GM21576 (cell line): ENCODE data around the gene SLAMF6.
"Not testable (repeated sequence)": the region's sequence is repeated elsewhere in the genome, so short reads cannot be mapped to it uniquely, and the experiment has no call there.

ENCODE experiments used
- ATAC-seq: cut with Tn5 transposase; IDR thresholded peaks from one replicate; pipeline ENCODE4 v1.9.1; 2021; ENCODE audit warnings: mild to moderate bottlenecking, moderate library complexity; ENCODE audit not compliant: unreplicated experiment

Gene SLAMF6

DNA sequence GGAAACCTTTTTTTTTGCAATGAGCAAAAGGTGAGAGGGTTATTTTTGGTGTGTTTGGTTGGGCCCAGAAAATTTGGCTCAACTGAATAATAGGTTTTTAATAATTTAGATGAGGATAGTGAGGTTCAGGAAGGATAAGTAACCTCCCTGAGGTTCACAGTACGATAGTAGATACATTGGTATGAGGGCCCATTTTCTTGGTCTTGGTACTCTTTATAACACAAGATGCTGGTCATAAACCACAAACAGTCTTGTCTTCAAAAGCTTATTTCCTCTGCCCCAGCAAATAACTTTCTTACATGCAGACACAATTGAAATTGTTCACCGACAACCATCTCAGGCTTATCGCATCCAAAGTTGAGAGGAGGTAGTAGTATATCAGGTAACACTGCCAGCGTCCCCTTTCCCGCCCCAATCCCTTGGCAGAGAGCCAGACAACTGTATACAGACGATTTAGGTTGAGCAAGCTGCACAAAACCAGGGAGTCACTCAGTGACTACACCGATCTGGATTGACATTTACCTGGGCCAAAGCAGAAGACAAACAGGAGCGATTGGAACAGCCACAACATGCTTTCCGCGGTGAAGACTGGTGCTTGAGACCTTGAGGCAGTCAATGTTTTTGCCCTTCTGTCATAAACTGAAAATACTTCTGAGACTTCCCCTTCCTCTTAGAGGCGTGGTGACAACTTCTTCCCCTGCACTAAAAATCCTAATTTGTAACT lies at the start of gene SLAMF6:
Gene SLAMF6, minus strand, starts transcription at position 634 of the 724 bp plus-strand sequence. Its CDS starts 63 bp downstream, at position 571.
- peak; percentile 45 for ATAC-seq

DNA sequence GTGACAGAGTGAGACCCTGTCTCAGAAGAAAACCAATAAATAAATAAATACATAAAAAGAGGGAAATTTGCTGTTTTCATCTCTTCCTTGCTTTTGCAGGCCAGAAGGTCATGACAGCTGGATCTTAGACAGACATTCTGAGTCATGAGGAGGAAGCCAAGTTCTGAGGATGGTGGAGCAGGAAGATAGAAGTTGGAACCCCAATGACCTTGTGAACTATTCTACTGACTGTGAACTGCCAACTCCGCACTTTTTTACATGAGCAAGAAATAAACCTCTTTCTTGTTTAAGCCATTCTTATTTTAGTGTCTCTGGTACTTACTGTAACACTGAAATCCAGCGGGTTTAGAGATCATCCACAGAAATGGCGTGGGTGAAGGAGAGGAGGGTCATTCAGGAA lies 47.8 kb upstream of the SLAMF6 start:
- no peak for ATAC-seq

DNA sequence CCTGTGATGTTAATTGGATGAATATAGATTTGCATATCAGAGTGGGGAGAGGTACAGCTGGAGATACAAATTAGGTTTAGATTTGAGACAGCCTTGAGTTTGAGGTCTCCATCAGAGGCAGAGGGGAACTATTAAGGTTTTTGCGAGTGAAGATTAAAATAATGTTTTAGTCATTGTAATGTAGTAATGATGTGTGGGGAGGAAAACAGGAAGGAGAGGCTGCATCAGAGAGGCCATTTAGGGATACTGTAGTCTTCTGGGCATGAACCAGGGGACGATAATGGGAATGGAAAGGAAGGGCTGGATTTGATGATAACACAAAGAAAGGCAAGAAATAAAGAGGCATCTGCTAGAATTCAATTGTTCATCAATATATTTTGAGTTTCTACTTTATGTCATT lies 46.8 kb upstream of the SLAMF6 start:
- no peak for ATAC-seq

DNA sequence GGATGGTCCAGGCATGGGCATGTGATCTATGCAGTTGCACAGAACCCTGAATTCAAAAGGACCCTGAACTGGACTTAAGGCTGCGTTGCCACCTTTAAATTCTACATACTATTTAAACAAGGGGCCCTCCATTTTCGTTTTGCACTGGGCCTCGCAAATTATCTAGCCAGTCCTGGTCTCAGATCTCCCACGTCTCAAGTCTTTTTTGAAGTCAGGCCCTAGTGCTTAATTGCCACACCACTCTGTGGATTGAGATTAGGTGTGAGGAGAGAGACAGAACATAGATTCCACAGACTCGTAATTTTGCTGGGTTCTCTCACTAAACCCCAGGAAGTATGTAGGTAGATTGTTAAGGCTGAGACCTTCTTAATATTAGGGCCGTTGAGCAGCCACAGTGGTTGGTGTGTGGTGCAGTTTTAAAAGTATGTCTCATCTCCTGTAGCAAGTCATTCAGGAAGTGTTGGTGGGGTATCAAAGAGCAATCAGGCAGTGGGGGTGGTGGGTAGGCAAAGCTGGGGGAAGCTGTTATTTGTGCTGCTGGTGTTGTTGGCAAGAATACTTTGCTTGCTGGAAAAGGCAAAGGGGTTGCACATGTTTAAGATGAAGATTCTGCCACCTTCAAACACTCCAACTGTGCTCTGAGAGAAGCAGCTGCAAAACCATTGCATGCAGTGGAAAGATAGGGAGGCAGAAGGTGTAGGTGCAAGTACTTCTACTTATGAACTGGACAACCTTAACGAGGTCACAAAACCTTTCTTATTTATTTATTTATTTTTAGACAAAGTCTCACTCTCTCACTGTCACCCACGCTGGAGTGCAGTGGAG lies 45.0 kb upstream of the SLAMF6 start:
- ATAC-seq: no peak

DNA sequence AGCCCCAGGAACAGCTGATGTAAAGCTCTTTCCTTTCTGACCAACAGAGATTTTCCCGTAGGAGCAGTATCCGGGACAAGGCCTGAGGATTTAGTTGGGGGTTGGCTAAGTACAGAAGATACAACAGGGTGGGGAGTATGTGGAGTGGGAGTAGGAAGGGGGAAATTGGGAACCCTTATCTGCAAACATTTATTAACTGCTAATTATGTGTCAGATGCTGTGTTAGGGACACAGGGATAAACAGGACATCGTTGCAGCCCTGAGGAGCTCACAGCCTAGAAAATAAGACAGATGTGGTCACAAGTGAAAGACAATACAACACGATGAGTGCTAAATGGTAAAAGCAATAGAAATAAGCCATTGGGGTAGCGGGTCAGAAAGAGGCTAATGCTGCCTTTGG lies 44.3 kb upstream of the SLAMF6 start:
- ATAC-seq: no peak

DNA sequence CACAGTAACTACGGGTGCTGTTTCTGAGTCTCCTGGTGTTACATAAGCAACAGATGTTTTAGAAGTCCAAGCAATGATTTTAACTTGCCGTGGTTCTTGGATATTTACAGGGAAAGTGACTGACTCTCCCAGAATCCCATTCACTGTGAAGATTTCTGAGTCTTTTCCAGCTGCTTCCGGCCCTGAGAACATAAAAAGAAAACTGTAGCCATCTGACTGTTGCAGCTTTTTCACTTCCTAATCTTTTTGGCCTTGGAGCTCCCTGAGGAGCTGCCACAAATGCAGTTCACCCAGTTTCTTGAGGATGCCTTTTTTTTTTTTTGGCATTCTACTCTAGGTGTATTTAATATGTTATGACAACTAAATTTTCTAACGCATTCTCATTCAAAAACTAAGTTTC lies 42.5 kb upstream of the SLAMF6 start:
- ATAC-seq: no peak

DNA sequence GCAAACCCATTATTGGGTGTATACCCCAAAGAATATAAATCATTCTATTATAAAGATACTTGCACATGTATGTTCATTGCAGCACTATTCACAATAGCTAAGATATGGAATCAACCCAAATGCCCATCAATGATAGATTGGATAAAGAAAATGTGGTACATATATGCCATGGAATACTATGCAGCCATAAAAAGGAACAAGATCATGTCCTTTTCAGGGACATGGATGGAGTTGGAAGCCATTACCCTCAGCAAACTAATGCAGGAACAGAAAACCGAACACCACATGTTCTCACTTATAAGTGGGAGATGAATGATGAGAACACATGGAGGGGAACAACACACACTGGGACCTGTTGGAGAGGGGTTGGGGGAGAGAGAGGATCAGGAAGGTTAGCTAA lies 40.2 kb upstream of the SLAMF6 start:
- ATAC-seq: not testable (repeated sequence)

DNA sequence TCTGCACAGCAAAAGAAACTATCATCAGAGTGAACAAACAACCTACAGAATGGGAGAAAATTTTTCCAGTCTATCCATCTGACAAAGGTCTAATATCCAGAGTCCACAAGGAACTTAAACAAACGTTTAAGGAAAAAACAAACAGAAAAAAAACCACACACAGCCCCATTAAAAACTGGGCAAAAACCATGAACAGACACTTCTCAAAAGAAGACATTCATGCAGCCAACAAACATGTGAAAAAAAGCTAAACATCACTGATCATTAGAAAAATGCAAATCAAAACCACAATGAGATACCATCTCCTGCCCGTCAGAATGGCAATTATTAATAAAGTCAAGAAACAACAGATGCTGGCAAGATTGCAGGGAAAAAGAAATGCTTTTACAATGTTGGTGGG lies 39.7 kb upstream of the SLAMF6 start:
- not testable (repeated sequence) for ATAC-seq

DNA sequence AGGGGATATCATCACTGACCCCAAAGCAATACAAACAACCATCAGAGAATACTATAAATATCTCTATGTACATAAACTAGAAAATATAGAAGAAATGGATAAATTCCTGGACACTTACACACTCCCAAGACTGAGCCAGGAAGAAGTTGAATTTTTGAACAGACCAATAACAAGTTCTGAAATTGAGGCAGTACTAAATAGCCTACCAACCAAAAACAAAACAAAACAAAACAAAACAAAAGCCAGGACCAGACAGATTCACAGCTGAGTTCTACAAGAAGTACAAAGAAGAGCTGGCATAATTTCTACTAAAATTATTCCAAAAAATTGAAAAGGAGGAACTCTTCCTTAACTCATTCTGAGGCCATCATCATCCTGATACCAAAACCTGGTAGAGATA lies 37.8 kb upstream of the SLAMF6 start:
- ATAC-seq: no peak

DNA sequence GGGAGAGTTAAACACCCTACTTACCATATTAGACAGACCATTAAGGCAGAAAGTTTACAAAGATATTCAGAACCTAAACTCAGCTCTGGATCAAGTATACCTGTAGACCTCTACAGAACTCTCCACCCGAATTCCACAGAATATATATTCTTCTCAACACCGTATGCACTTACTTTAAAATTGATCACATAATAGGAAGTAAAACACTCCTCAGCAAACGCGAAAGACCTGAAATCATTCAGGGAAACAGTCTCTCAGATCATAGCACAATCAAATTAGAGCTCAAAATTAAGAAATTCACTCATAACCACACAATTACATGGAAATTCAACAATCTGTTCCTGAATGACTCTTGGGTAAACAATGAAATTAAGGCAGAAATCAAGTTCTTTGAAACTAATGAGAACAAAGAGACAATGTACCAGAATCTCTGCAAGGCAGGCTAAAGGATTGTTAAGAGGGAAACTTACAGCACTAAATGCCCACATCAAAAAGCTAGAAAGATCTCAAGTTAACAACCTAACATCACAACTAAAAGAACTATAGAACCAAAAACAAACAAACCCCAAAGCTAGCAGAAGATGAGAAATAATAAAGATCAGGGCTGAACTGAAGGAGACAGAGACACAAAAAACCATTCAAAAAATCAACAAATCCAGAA lies 37.1 kb upstream of the SLAMF6 start:
- ATAC-seq: no peak

DNA sequence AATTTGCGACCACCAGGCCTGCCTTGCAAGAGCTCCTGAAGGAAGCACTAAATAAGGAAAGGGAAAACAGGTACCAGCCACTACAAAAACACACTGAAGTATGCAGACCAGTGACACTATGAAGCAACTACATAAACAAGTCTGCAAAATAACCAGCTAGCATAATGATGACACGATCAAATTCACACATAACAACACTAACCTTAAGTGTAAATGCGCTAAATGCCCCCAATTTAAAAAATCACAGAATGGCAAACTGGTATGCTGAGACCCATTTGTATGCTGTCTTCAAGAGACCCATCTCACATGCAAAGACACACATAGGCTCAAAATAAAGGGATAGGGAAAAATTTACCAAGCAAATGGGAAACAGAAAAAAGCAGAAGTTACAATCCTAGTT lies 36.4 kb upstream of the SLAMF6 start:
- ATAC-seq: not testable (repeated sequence)

DNA sequence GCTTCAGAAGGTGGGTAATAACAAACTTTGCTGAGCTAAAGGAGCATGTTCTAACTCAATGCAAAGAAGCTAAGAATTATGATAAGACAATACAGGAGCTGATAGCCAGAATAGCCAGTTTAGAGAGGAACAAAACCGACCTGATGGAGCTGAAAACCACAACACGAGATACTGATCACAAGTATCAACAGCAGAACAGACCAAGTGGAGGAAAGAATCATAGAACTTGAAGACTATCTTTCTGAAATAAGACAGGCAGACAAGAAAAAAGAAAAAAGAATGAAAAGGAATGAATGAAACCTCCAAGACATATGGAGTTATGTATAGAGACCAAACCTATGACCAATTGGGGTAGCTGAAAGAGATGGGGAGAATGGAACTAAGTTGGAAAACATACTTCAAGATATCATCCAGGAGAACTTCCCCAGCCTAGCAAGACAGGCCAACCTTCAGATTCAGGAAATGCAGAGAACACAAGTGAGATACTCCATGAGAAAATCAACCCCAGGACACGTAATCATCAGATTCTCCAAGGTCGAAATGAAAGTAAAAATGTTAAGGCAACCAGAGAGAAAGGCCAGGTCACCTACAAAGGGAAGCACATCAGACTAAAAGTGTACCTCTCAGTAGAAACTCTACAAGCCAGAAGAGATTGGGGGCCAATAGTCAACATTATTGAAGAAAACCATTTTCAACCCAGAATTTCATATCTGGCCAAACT lies 35.8 kb upstream of the SLAMF6 start:
- no peak for ATAC-seq

DNA sequence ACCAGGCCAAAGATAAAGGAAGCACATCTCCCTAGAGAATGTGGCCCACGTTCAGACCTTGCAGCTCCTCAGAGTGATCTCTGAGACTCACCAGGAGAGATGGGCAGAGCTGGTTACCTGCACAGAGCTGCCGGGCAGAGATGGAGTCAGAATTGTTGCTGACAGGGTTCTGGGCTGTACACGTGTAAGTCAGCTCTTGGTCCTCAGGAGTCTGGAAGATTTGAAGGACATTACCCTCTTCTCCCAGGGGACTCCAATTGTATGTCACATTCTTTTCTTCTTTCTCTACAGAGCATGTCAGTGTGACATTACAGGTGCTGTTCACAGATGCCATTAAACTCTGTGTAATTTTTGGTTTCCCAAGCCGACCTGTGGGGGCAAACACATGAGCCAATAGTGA lies 30.7 kb upstream of the SLAMF6 start:
- no peak for ATAC-seq

DNA sequence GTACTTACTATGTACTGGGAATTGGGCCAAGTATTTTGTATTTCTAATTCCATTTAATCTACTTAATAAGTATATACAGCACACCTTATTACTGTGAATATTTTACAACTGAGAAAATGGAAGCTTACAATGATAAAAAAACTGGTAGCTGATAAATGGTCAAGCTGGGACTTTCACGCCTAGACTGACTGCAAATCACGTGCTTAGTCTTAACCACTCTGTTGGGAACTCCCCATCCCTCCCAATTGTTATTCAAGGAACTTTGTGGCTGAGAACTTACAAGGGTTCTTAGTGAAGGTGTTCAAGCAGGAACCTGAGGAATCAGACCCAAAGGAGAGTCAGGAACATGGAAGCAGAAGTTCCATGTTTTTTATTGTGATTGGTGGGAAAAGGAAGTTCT lies 29.4 kb upstream of the SLAMF6 start:
- ATAC-seq: no peak

DNA sequence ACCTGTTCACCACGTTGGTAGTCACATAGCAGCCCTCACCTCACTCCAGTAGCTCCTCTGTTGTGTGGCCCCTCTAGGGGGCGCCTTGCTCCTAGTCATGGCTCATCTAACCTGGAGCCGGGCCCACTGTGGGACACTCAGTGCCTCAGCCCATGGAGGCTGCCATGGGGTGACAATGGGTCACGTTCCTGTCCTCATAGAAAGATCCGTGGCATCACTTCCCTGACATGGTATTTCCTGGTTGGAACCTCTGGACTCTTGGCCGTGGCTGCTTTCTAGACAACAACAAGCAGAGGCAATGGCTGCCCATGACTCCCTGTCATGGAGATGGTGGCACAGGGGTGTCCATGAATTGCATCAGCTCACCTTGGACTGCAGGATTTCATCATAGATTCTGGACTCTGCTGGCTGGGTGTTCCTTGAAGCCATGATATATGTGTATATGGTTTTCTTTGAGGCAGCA lies 27.5 kb upstream of the SLAMF6 start:
- no peak for ATAC-seq

DNA sequence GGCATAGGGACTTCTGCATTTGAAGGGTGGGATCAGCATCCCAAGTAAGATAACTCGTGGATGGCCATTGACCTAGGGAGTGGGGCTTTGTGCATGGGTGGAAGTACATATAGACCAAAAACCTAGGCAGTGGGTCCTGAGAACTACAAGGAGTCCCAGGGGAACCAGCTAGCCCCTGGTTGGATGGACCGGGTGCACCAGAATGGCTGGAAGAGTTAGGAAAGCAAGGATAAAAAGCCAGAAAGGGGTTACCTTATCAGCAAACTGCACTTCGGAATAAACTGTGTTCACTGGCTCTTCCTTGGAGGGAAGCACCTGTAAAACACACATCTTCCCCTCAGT lies 26.6 kb upstream of the SLAMF6 start:
- peak; percentile 5 for ATAC-seq

DNA sequence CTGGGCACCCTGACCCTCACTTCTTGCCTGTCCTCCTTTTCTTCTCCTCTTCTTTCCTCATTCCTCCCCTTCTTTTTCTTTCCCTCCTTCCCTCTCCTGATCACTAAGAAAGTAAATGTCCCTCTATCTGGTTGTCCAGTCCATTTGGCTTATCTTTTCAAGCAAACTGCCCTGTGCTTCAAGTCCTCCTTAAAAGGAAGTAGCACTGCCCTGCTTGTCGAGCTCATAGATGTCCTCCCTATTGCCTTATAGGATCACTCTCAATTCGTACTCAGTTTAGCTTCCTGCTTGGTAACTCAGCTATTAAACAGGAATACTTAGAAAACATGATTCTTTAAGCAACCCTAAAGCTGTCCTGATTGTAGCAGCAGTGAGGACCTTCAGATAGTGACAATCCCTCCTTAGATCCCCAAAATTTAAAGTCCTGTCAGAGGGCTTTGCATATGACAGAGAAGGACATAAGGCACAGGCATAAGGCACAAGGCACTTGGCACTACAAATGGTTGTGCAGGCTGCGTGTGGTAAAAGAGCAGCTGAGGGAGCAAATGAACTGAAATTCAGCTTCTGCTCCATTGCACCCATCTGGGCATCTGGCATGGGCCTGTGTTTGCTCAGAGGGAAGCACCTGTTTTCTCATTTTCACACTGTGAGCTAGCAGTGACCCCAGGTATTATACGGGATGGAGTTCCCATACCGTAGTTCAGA lies 26.1 kb upstream of the SLAMF6 start:
- peak; percentile 47 for ATAC-seq

DNA sequence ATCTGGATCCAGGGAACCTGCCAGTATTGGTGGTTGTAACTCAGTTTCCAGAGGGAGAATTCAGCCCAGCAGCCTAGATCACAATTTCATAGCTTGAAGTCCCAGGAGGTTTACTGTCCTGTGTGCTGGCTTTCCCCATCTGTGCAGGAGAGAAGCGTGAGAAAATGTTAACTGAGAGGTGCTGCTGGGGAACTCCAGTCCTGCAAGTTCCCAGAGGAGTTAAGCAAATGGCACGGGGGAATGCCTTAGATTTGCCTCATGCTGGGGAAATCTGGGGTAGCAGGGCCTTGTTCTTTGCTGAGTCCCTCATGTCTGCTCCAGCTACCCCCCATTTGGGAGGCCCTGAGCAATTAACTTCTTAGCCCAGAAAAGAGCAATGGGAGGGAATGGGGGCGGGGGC lies 25.1 kb upstream of the SLAMF6 start:
- no peak for ATAC-seq

DNA sequence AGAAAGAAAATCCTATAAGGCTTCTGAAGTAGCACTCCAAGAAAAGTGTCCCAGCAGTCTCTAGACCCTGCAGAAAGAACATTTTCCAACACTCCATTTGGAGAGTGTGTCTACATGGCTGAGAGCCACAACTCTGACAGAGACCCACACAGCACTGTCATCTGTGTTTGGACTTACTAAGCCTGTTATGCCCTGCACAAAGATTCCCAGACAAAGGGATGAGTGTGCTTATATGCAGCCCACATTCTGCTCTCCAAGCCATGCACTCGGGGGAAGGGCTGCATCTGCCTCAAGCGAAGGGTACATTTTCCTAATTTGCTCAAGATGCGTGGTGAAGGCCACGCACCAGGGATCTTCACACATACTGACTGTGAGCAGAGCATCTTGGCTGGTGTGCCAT lies 24.4 kb upstream of the SLAMF6 start:
- no peak for ATAC-seq

DNA sequence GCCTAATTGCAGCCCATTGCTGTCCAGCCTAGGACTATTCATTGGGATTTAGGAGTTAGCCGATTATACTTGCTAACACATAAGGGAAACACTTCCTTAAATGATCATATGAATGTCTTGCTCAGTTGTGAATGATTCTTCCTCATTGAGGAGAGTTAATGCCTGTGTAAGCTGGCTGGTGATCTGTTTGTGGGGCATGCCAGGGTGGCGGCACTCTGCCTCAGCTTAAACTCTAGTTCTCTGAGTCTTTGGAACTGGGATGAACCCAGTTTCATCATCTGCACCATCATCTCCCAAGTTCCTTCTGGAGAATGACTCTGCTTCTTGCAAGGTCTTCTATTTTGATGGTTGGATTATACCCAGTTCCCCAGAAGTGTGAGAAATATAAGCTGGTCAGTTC lies 23.9 kb upstream of the SLAMF6 start:
- ATAC-seq: no peak

DNA sequence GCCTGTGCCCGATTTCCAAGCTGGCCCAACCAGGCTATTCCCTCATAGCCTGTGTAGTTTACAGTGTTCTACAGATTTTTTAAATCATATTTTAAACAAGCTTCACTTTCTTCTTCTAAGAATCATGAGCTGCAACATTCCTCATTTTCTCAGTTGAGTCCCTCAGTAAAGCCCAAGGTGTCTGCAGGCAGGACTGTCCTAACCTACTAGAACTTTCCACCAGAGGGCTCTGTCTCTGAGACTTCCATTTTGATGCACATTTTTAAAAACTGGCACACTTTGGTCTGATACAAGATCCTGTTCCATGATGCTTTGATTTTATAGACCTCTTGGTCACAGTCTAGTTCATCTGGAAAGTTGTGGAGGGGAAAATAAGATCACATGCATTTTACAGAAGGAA lies 21.6 kb upstream of the SLAMF6 start:
- no peak for ATAC-seq
